Activated CD4-positive, CD25-positive, alpha-beta regulatory T cell treated with anti-CD3 and anti-CD28 coated beads, Interleukin-2, amount 50 U/mL, for 16 hours (primary cell): ENCODE measurements around the gene MAN2B2.
"Not testable (repeated sequence)": the region's sequence is repeated elsewhere in the genome, so short reads cannot be mapped to it uniquely, and the experiment has no call there.

Experiments used
- DNase-seq: peaks from one replicate; pipeline ENCODE4 v3.0.0-alpha.2; 2020; ENCODE audit warnings: low read depth, low spot score

The MAN2B2 gene

DNA sequence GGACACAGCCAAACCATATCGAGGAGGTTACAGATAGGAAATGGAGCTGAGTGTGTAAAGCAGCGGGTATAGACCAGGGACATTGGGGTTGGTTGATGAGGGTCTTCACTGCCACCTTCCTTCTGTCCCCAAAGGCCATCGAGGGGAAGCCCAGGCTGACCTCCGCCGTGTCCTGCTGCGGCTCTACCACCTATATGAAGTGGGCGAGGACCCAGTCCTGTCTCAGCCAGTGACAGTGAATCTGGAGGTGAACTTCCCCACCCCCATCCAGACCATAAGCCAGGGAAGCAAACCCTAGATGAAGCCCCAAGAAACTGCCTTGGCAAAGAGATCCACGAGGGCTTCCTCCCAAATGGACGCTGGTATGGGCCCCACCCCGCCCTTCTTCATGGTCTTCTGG is 42.3 kb downstream of the MAN2B2 start:
- no peak for DNase-seq

DNA sequence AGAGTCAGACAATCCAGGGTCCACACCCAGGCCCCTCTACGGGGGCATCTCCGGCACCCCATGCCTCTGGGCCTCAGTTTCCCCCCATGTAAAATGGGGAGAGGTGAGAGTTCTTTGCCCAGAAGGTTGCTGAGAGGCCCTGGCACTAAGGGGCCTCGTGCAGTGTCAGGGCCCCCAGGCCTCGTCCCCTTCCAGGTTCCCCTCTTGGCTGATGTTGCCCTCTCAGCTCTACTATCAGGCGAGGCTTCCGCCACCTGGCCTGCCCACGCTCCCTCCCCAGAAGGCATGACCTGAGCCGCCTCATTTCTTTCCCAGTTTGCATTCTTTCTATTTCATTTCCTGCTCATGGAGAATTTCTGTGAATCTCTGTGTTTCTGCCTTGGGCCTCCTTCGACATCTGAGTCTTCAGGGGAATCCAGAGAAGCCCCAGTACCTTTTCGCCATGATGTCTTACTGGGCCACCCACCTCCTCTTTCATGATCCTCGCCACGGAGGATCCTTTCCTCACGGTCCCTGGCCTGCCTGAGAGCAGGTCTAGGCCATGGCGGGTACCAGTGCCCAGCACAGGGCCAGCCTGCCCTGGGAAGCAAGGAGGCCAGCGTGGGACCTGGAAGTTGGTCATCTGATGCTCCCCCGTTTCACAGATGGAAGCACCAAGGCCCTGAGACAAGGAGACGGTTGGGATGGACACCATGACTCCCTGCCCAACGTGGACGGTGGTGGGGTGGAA is 43.6 kb downstream of the MAN2B2 start:
- no peak for DNase-seq

GRCh38 chr4:6619116-6619465 is 44.1 kb downstream of the MAN2B2 start:
- DNase-seq, result no peak

DNA sequence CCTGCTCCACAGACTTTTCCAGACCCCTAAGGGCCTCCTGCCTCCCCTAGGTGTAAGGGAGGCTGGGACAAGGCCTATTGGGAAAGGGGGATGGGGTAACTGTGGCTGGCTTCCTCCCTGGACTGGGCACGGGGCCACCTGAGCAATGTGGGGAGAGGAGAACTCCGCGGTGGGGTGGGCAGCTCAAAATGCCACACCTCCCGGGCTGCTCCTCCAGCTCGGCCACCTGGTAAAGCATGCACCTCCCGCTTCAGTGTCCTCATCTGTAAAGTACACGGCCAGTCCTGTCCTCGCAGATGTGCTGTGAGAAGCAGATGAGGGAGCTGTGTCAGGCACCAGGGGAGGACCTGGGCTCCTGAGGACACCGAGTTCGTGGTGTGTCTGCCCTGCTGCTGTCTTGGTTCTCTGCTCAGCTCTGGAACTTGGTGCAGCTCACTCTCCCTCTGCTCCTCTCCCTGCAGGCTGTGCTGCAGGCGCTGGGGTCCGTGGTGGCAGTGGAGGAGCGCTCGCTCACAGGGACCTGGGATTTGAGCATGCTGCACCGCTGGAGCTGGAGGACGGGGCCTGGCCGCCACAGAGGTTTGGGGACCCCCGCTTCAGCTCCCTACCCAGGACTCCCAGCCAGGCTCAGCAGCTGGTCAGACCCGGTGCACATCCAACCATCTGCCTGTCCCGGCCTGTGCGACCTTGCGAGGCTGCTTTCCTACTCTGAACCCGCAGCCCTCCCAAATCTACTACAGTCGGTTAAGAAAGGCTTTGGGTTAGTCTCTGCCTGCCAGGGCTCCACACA is 44.7 kb downstream of the MAN2B2 start:
- DNase-seq, result no peak

DNA sequence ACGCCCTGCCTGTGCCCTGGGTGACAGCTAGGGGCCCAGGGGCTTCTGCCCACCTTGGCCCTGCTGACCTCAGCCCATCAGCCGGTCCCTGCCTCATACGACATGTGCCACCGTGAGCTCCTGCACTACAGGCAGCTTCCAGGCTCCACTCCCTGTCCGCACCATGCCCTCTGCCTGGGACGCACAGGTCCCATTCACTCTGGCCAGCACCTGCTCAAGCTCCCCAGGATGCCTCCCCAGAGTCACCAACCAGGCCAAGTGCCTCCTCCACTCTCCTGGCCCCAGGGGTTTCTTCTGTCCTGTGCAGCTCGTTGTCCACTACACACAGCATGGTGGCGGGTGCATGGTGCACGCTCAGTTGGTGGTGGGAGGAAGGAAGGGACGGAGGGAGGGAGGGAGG is 45.3 kb downstream of the MAN2B2 start:
- DNase-seq, result no peak

DNA sequence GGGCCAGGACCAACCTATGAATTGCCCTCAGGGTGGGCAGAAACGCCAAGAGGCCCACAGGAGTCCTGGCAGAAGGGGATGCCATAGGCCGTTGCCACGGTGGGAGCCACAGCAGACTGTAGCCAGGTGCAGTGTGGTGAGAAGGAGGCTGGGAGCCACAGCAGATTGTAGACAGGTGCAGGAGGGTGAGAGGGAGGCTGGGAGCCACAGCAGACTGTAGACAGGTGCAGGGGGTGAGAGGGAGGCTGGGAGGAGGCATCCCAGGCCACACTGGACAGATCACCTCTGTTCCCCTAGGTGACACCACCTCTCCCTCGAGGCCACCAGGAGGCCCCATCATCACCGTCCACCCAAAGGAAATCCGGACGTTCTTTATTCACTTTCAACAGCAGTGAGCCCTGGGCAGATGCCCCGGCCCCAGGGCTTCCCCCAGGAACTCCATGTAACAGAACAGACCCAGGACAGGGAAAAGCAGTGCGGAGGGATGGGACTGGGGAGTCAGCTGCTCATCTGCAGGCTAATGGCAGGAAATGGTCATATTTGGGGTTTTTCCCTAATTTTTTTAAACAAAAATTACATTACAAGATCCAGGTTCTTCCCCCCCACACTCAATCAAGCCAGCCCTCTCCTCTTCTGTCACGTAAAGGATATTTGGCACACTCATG is 46.0 kb downstream of the MAN2B2 start:
- no peak for DNase-seq

DNA sequence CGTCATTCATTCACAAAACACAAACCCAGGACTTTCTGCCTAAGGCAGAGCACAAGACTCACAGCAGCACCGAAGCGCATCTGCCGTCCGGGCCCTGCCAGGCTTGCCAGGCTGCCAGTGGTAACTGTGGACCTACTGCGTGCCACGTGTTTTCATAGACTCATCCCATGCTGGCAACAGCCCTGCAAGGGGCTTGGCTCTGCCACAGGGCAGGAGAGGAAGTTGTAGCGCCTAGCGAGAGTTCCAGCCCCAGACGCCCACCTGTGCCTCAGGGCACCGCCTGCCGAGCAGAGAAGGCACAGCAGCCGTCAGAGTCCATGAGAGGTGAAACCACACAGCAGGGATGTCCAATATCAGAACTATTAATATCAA is 46.6 kb downstream of the MAN2B2 start:
- no peak for DNase-seq

- DNase-seq, result no peak
These were observed 47.8 kb downstream of the MAN2B2 start for GRCh38 chr4:6622744-6623143.

DNA sequence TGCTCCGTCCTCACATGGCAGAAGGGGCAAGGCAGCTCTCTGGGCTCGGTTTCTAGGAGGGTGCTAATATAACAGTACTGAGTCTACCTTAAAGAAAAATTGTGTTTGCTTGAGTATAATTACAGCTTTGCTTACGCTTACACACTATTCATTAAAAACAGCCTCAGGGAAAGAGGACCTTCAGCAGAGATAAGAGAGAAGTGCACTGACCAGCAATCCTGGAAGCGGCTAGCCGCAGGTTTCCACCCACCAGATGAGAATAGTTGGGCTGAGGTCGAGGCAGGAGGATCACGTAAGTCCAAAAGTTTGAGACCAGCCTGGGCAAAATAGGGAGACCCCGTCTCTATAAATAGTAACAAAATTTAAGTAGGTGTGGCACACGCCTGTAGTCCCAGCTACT is 50.3 kb downstream of the MAN2B2 start:
- no peak for DNase-seq

GRCh38 chr4:6626066-6626465 is 51.1 kb downstream of the MAN2B2 start:
- DNase-seq, result no peak

DNA sequence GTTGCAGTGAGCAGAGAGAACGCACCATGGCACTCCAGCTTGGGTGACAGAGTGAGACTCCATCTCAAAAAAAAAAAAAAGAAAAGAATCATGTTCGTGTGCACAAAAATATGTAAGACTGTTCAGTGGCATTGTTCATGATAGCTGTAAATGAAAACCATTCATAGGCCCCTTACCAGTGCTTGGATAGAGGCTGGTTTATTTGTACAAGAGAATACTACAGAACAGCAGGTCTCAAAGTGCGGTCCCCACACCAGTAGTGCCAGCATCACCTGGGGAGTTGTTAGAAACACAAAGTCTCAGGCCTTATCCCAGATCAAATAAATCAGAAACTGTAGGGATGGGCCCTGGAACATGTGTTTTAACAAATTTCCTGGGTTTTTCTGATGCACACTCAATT is 52.8 kb downstream of the MAN2B2 start:
- no peak for DNase-seq

GRCh38 chr4:6628484-6628883 is 53.5 kb downstream of the MAN2B2 start:
- not testable (repeated sequence) for DNase-seq

GRCh38 chr4:6632125-6632524 is 57.1 kb downstream of the MAN2B2 start:
- no peak for DNase-seq

DNA sequence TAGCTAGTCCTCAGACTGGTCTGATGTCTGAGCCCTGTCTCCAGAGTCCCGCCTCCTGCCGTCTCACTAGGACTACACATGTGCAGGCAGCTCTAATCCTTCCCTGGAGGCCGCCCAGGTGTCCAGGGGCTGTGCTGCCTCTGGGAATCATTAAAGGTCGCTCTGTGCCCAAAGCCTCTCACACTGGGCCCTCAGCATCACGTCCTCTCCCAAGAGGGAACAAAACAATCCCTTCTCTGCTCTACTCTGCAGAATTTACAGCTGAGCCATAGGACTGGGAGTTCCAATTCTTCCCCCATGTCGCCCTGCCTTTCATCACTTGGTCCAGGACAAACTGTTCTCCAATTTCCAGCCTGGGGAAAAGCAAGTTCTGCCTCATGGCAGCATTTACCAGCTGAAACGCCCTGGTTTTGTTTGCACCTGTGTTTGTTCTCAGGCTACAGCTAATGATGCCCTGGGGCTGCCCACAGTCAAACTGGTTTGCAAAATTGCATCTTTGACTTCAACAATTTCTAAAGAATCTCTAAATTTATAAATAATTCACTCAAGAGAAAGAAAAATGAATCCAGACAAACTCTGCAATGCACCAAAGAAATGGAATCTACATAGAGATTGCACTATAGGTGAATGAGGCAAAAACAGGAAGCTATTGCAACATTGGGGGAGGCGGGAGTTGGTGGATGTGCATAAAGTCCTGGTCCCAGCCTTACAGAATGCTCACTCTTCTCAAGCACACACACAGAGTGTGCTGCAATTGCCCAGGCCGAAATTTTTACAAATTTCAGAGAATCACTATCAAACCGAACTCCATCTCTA is 58.3 kb downstream of the MAN2B2 start:
- DNase-seq, result no peak

DNA sequence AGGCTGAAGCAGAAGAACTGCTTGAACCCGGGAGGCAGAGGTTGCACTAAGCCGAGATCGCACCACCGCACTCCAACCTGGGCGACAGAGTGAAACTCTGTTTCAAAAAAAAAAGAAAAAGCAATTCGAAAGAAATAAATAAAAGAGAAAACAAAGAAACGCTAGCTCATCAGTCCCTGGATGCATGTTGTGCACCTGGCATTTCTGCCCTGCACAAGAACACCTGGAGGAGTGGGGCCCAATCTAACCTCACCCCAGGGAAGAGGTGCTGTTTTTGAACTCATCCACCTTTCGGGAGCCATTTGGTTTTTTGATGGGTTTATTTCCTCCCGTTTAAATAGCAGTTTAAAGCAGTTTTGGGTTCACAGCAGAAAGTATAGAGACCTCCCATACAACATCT is 59.8 kb downstream of the MAN2B2 start:
- no peak for DNase-seq

DNA sequence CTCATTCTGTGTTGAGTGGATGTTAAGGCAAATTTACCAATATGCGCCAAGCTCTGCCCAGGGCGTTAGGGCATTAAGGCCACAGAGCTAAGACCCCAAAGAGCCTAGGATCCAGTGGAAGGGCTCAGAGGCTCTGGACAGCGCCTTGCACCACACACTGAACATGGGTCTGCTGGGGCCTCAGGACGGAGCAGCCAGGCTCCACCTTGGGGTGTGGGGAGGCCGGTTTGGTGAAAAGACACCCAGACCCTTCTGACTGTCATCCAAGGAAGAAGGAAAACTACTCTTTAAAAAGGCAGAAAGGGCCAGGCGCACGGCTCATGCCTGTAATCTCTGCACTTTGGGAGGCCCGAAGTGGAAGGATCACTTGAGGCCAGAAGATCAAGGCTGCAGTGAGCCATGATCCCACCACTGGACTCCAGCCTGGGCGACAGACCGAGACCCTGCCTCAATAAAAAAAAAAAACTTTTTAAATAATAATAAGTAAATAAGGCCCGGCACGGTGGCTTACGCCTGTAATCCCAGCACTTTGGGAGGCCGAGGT is 64.2 kb downstream of the MAN2B2 start:
- DNase-seq, result no peak

DNA sequence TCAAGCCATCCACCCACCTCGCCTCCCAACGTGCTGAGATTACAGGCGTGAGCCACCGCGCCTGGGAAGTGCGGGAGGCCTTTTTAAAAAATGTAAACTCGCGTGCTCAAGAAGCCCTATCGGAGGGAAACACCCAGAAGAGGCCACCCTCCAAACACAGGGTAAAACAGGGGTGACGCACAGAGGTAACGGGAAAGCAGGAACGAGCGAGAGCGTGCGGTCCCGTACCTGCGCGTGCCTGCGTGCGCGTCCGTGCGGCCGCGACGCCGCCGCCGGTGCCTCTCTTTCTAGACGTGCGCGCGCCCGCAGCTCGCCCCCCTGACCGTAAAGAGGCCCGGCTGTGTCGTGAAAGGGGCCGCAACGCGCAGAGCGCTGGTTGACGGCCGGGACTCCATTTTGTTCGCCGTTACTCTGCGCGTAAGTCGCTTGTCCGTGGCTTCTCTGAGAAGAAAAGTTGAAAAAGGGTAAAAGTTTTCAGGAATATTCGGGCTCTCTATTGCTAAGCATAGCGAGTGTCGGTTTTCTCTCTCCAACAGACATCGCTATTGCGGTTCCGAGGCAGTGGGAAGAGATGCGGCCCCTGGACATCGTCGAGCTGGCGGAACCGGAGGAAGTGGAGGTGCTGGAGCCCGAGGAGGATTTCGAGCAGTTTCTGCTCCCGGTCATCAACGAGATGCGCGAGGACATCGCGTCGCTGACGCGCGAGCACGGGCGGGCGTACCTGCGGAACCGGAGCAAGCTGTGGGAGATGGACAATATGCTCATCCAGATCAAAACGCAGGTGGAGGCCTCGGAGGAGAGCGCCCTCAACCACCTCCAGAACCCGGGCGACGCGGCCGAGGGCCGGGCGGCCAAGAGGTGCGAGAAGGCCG is 65.5 kb downstream of the MAN2B2 start, which contains the start of gene MRFAP1:
MRFAP1 (plus strand) TSS at position 394 of the 872 bp plus-strand sequence; CDS start at position 572, 178 bp downstream.
- peak; percentile 93 for DNase-seq

- no peak for DNase-seq
These were observed 66.4 kb downstream of the MAN2B2 start for GRCh38 chr4:6641164-6641970.

DNA sequence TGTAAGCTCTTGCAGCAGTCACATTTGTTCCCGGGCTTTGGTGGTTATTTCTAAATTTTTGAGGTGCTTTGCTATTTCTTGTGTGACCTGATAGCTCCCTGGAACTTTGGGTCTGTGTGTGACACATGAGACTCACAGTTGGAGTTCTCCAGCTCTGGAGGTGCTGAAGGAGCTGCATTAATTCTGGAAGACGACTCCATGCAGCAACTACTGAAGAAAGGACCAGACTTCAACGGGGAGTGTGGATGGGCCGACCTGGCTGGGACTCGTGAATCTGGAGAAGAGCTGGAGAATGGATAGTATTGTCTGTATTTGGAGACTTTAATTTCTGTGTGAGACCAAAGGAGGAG is 67.0 kb downstream of the MAN2B2 start:
- DNase-seq, result no peak
